Muscle of leg (tissue), 11 donors: ENCODE data around the gene SAP30L. TPM values are rescaled to one million over a fixed set of nuclear protein-coding genes. Genes with fewer than 3 reads are reported as not detected.

ENCODE experiments used
- DNase-seq: peaks from one replicate; pipeline ENCODE4 v3.0.0; 2013
- H3K27ac ChIP-seq: one replicate; pipeline ENCODE4 v1.5.1; 2013; ENCODE audit warnings: mild to moderate bottlenecking, low read length, control low read depth
- H3K27me3 ChIP-seq: one replicate; pipeline ENCODE4 v1.6.1; 2013; ENCODE audit warnings: low read length; ENCODE audit not compliant: control insufficient read depth, insufficient read depth
- H3K36me3 ChIP-seq: one replicate; pipeline ENCODE4 v1.6.1; 2013; ENCODE audit warnings: low read length; ENCODE audit not compliant: control insufficient read depth, insufficient read depth
- H3K4me1 ChIP-seq: one replicate; pipeline ENCODE4 v1.6.1; 2013; ENCODE audit warnings: low read length; ENCODE audit not compliant: control insufficient read depth, insufficient read depth
- H3K4me3 ChIP-seq: one replicate; pipeline ENCODE4 v1.5.1; 2013; ENCODE audit warnings: low read length, control low read depth
- H3K9me3 ChIP-seq: replicated peaks from 2 replicates; pipeline ENCODE4 v1.6.1; 2013; ENCODE audit warnings: low read depth, low read length; ENCODE audit not compliant: control insufficient read depth
- WGBS: methylation state at CpG from one replicate; pipeline ENCODE4 v1.1.5; 2013; ENCODE audit warnings: missing lambda C conversion rate; ENCODE audit not compliant: insufficient coverage; 5-methylcytosine and 5-hydroxymethylcytosine counted together
- polyA plus RNA-seq, 8 donors: library from polyadenylated mRNA; unstranded; fragments of 120-200 nt; gene quantifications; one replicate each; pipeline versions ENCODE4 v1.2.1 to v1.2.3, GENCODE V29; 2013; ENCODE audit warnings: inconsistent platforms in 1 of 8, low replicate concordance in 1 of 8; ENCODE audit not compliant: insufficient read length in 8 of 8, insufficient read depth in 1 of 8
- total RNA-seq: library from RNA; stranded (reverse); fragments of 120-200 nt; gene quantifications from one replicate; pipeline ENCODE4 v1.2.4, GENCODE V29; 2013

Gene SAP30L
- total and polyA plus RNA-seq, 9 donors, result 21.1 to 31.4 (median 24.0) TPM

GRCh38 chr5:154478752-154479159 lies 33.0 kb downstream of the SAP30L start:
- Histone ChIP-seq H3K9me3 (no peaks in the 10 kb centered on the region), H3K27ac (no peak overlapping the region), H3K4me1 (peaks cover 44% of the 10 kb centered on the region), H3K27me3 (peaks cover 100% of the 10 kb centered on the region), H3K4me3 (no peak overlapping the region), H3K36me3 (no peaks in the 10 kb centered on the region)
- no peak for DNase-seq
- WGBS, result 3% methylated on average over 22 of the region's 27 CpGs

GRCh38 chr5:154479160-154479943 lies 33.6 kb downstream of the SAP30L start:
- H3K9me3 ChIP-seq, result no peaks in the 10 kb centered on the region
- no peaks in the 10 kb centered on the region for H3K36me3 ChIP-seq
- WGBS, result 1% methylated on average over 34 of the region's 44 CpGs
- H3K4me3 ChIP-seq, result no peak overlapping the region
- H3K27ac ChIP-seq, result no peak overlapping the region
- H3K4me1 ChIP-seq, result peaks cover 43% of the 10 kb centered on the region
- H3K27me3 ChIP-seq, result peaks cover 100% of the 10 kb centered on the region
- DNase-seq, result no peak

GRCh38 chr5:154479944-154480750 lies 34.4 kb downstream of the SAP30L start:
- Histone ChIP-seq H3K27me3 (peaks cover 100% of the 10 kb centered on the region), H3K4me3 (no peak overlapping the region), H3K9me3 (no peaks in the 10 kb centered on the region), H3K4me1 (peaks cover 43% of the 10 kb centered on the region), H3K36me3 (no peaks in the 10 kb centered on the region), H3K27ac (no peak overlapping the region)
- 4% methylated on average over 23 of the region's 31 CpGs for WGBS
- DNase-seq, result no peak

GRCh38 chr5:154480847-154481246 lies 35.0 kb downstream of the SAP30L start:
- H3K4me1 ChIP-seq, result peaks cover 36% of the 10 kb centered on the region
- H3K27me3 ChIP-seq, result peaks cover 99% of the 10 kb centered on the region
- no peaks in the 10 kb centered on the region for H3K36me3 ChIP-seq
- no peak for DNase-seq
- H3K9me3 ChIP-seq, result no peaks in the 10 kb centered on the region
- H3K27ac ChIP-seq, result no peak overlapping the region
- 29% methylated on average over 1 of the region's 3 CpGs for WGBS
- no peak overlapping the region for H3K4me3 ChIP-seq

- H3K27me3 ChIP-seq, result peaks cover 98% of the 10 kb centered on the region
- 20% methylated on average over 2 of the region's 11 CpGs for WGBS
- H3K9me3 ChIP-seq, result no peaks in the 10 kb centered on the region
- DNase-seq, result no peak
- no peak overlapping the region for H3K27ac ChIP-seq
- no peaks in the 10 kb centered on the region for H3K36me3 ChIP-seq
- H3K4me3 ChIP-seq, result no peak overlapping the region
- peaks cover 28% of the 10 kb centered on the region for H3K4me1 ChIP-seq
Measured at GRCh38 chr5:154481584-154482381, 36.0 kb downstream of the SAP30L start.

GRCh38 chr5:154482528-154483449 lies 37.0 kb downstream of the SAP30L start:
- H3K27me3 ChIP-seq, result peaks cover 92% of the 10 kb centered on the region
- H3K36me3 ChIP-seq, result no peaks in the 10 kb centered on the region
- DNase-seq, result no peak
- peaks cover 22% of the 10 kb centered on the region for H3K4me1 ChIP-seq
- H3K27ac ChIP-seq, result no peak overlapping the region
- H3K9me3 ChIP-seq, result no peaks in the 10 kb centered on the region
- H3K4me3 ChIP-seq, result no peak overlapping the region
- WGBS, result 3% methylated on average over 35 of the region's 49 CpGs

GRCh38 chr5:154483654-154484392 lies 38.0 kb downstream of the SAP30L start:
- Histone ChIP-seq H3K4me1 (peaks cover 12% of the 10 kb centered on the region), H3K9me3 (no peaks in the 10 kb centered on the region), H3K27ac (no peak overlapping the region), H3K4me3 (no peak overlapping the region), H3K36me3 (no peaks in the 10 kb centered on the region), H3K27me3 (peaks cover 88% of the 10 kb centered on the region)
- DNase-seq, result no peak
- 2% methylated on average over 26 of the region's 34 CpGs for WGBS

- H3K27me3 ChIP-seq, result peaks cover 81% of the 10 kb centered on the region
- no peaks in the 10 kb centered on the region for H3K9me3 ChIP-seq
- no peak overlapping the region for H3K27ac ChIP-seq
- no peak overlapping the region for H3K4me3 ChIP-seq
- 7% methylated on average over 9 of the region's 15 CpGs for WGBS
- DNase-seq, result no peak
- H3K36me3 ChIP-seq, result no peaks in the 10 kb centered on the region
- H3K4me1 ChIP-seq, result peaks cover 6% of the 10 kb centered on the region
Measured at GRCh38 chr5:154484393-154485095, 38.7 kb downstream of the SAP30L start.
